B cell (primary cell): ENCODE measurements around the gene APOLD1. TPM values are rescaled to one million over a fixed set of nuclear protein-coding genes. Genes with fewer than 3 reads are reported as not detected.
A peak's percentile ranks its signal among the peaks of the same experiment; 100 is the strongest.

Experiments used
- ATAC-seq: fragments of 200-7000 bp; cut with Tn5 transposase; one replicate; pipeline ENCODE4 v1.10.0; 2021; ENCODE audit warnings: low read depth, mild to moderate bottlenecking, moderate number of reproducible peaks, moderate library complexity
- CTCF ChIA-PET: fragments of 350-600 bp; sonication (Branson Sonifier 250); formaldehyde crosslinking; loops from one replicate; lab custom pipeline; 2021; ENCODE audit warnings: antibody characterized with exemption, inconsistent platforms; lab: Charles Lee
- POLR2A ChIA-PET: fragments of 350-600 bp; sonication (Branson Sonifier 250); formaldehyde crosslinking; loops from one replicate; lab custom pipeline; 2021; ENCODE audit warnings: antibody characterized with exemption; lab: Charles Lee
- DNase-seq: peaks from one replicate; pipeline ENCODE4 v3.0.0; 2013
- H2AFZ ChIP-seq: 2 replicates; pipeline ENCODE4 v1.6.1; 2012; ENCODE audit warnings: mild to moderate bottlenecking, low read depth, low read length; ENCODE audit not compliant: insufficient read depth, poor library complexity, severe bottlenecking
- H3K27ac ChIP-seq, 2 donors: 1 replicate in 1 of 2; 2 replicates in 1 of 2; pipeline ENCODE4 v1.5.1; 2012 to 2013; ENCODE audit warnings: low read length in 2 of 2, mild to moderate bottlenecking in 2 of 2, moderate library complexity in 1 of 2
- H3K27me3 ChIP-seq, 4 experiments: fragments of 200-600 bp in 1 of 4; sonication (generic) in 1 of 4; replicated peaks in 1 of 4; 1 replicate in 2 of 4; 2 replicates in 2 of 4; pipeline versions ENCODE4 v1.6.1 to v1.7.0; 2013 to 2016; ENCODE audit warnings: low read length in 3 of 4, mild to moderate bottlenecking in 2 of 4, mixed read lengths in 1 of 4, moderate library complexity in 1 of 4; ENCODE audit not compliant: insufficient read depth in 4 of 4, control insufficient read depth in 3 of 4; ENCODE audit errors: control extremely low read depth in 1 of 4
- H3K36me3 ChIP-seq, 2 experiments: replicated peaks in 1 of 2; 1 replicate in 1 of 2; 2 replicates in 1 of 2; pipeline versions ENCODE4 v1.6.1 to v1.7.1; 2013; ENCODE audit warnings: low read length in 1 of 2; ENCODE audit not compliant: insufficient read depth in 2 of 2, control insufficient read depth in 1 of 2; ENCODE audit errors: control extremely low read depth in 1 of 2, extremely low read depth in 1 of 2
- H3K4me1 ChIP-seq, 2 donors: fragments of 200-600 bp in 1 of 2; sonication (generic) in 1 of 2; 1 replicate in 1 of 2; 2 replicates in 1 of 2; pipeline versions ENCODE4 v1.5.1 to v1.6.1; 2013 to 2017; ENCODE audit warnings: low read length in 2 of 2; ENCODE audit not compliant: control insufficient read depth in 2 of 2, insufficient read depth in 2 of 2
- H3K4me2 ChIP-seq: replicated peaks from 2 replicates; pipeline ENCODE3; 2012; ENCODE audit warnings: mild to moderate bottlenecking, low read depth, low read length; ENCODE audit not compliant: poor library complexity, severe bottlenecking
- H3K4me3 ChIP-seq, 5 experiments: fragments of 200-600 bp in 1 of 5; sonication (generic) in 1 of 5; 1 replicate in 3 of 5; 2 replicates in 2 of 5; pipeline versions ENCODE4 v1.5.1 to v1.7.0; 2011 to 2016; ENCODE audit warnings: low read length in 4 of 5, mild to moderate bottlenecking in 4 of 5, low read depth in 2 of 5, control low read depth in 1 of 5, moderate library complexity in 1 of 5; ENCODE audit not compliant: insufficient read depth in 1 of 5; ENCODE audit errors: control extremely low read depth in 1 of 5, extremely low read depth in 1 of 5
- H3K79me2 ChIP-seq: fragments of 200-600 bp; sonication (generic); one replicate; pipeline ENCODE4 v1.6.0; 2016; ENCODE audit warnings: low read length; ENCODE audit not compliant: control insufficient read depth, insufficient read depth
- H3K9ac ChIP-seq: fragments of 200-600 bp; sonication (generic); 2 replicates; pipeline ENCODE4 v1.6.1; 2017; ENCODE audit warnings: mild to moderate bottlenecking, low read length, moderate library complexity
- H3K9me3 ChIP-seq, 3 donors: one replicate each; pipeline versions ENCODE4 v1.6.1 to v1.7.1; 2013; ENCODE audit warnings: low read length in 2 of 3; ENCODE audit not compliant: control insufficient read depth in 2 of 3, insufficient read depth in 1 of 3; ENCODE audit errors: control extremely low read depth in 1 of 3
- H4K20me1 ChIP-seq: 2 replicates; pipeline ENCODE4 v1.6.0; 2012; ENCODE audit warnings: mild to moderate bottlenecking, low read length; ENCODE audit not compliant: insufficient read depth, control insufficient read depth, poor library complexity, severe bottlenecking
- H3K27ac Mint-ChIP-seq: one replicate; pipeline ENCODE4 v1.8.0; 2021; ENCODE audit warnings: mixed read lengths
- H3K27me3 Mint-ChIP-seq: one replicate; pipeline ENCODE4 v1.8.0; 2021; ENCODE audit warnings: mixed read lengths
- H3K4me1 Mint-ChIP-seq: one replicate; pipeline ENCODE4 v1.8.0; 2021; ENCODE audit warnings: mixed read lengths
- H3K4me3 Mint-ChIP-seq: one replicate; pipeline ENCODE4 v1.8.0; 2021; ENCODE audit warnings: mixed read lengths
- H3K9me3 Mint-ChIP-seq: one replicate; pipeline ENCODE4 v1.8.0; 2022; ENCODE audit warnings: mixed read lengths; ENCODE audit not compliant: insufficient read depth
- CTCF ChIP-seq: fragments of 200-600 bp; IDR thresholded peaks from one replicate; pipeline ENCODE4 v1.8.0; 2022; ENCODE audit warnings: antibody characterized with exemption, mild to moderate bottlenecking
- EZH2 ChIP-seq: IDR thresholded peaks from 2 replicates; pipeline ENCODE4 v1.6.1; 2012; ENCODE audit warnings: borderline replicate concordance, low read depth, mild to moderate bottlenecking, moderate library complexity, low read length; ENCODE audit not compliant: insufficient read depth, poor library complexity, severe bottlenecking
- WGBS: methylation state at CpG from one replicate; pipeline ENCODE4 v1.1.5; 2013; ENCODE audit warnings: missing lambda C conversion rate; ENCODE audit not compliant: insufficient coverage; 5-methylcytosine and 5-hydroxymethylcytosine counted together
- intact Hi-C: fragments of 100-400 bp; cut with micrococcal nuclease; formaldehyde crosslinking; loops from one replicate; pipeline ENCODE4 v1.10.0; 2022
- polyA plus RNA-seq: library from polyadenylated mRNA; depleted of rRNA; stranded (reverse); fragments of >200 nt; gene quantifications from 2 replicates; pipeline ENCODE4 v1.2.3, GENCODE V29; 2012
- total RNA-seq, 2 donors: library from RNA; stranded (reverse); fragments of 120-200 nt in 1 of 2; gene quantifications; 1 replicate in 1 of 2; 2 replicates in 1 of 2; pipeline versions ENCODE4 v1.2.3 to v1.2.4, GENCODE V29; 2013 to 2022

The APOLD1 gene
- total and polyA plus RNA-seq, 2 donors (not counting 1 experiment from before 2014, with no cell fraction given) = 1.5 to 4.7 TPM

- no peak overlapping the region for H3K9ac ChIP-seq
- TF ChIP-seq CTCF = no peak
- no peak for TF ChIP-seq EZH2
- peaks cover 69% of the 10 kb centered on the region for H3K79me2 ChIP-seq
- H3K4me2 ChIP-seq = no peak overlapping the region
- peaks cover 15 to 24% of the 10 kb centered on the region in 2 donors for H3K4me1 ChIP-seq
- DNase-seq (no peak), ATAC-seq (no peak)
- H2AFZ ChIP-seq = no peak overlapping the region
- ChIA-PET CTCF (interaction anchor here (10.5 kb wide), 1 partner anchor 29 kb away, joined by 189 read pairs; no protein-coding TSS in a partner anchor), POLR2A (no interaction called here)
- H3K9me3 ChIP-seq = no peaks in the 10 kb centered on the region
- Mint-ChIP-seq H3K27ac (no peak overlapping the region), H3K27me3 (no peaks in the 10 kb centered on the region), H3K9me3 (no peaks in the 10 kb centered on the region), H3K4me3 (no peak overlapping the region), H3K4me1 (peaks cover 65% of the 10 kb centered on the region)
- intact Hi-C loops = no loop called here
- H3K27me3 ChIP-seq = no peaks in the 10 kb centered on the region
- peaks cover 0 to 56% of the 10 kb centered on the region in 2 experiments for H3K36me3 ChIP-seq
- no peak overlapping the region for H3K27ac ChIP-seq
- H4K20me1 ChIP-seq = peaks cover 34% of the 10 kb centered on the region
- WGBS = 93% methylated on average over 3 of the region's 7 CpGs
- no peak overlapping the region for H3K4me3 ChIP-seq
Observed at GRCh38 chr12:12817616-12818015, 32.2 kb downstream of the APOLD1 start.

GRCh38 chr12:12818701-12819100, 33.2 kb downstream of the APOLD1 start:
- peak overlapping the region; percentile 34 for H3K27ac Mint-ChIP-seq
- no peak overlapping the region for H2AFZ ChIP-seq
- H3K4me3 ChIP-seq = no peak overlapping the region
- no peak overlapping the region for H3K4me2 ChIP-seq
- H3K36me3 ChIP-seq = peaks cover 10 to 67% of the 10 kb centered on the region in 2 experiments
- H3K4me1 Mint-ChIP-seq = peaks cover 54% of the 10 kb centered on the region
- POLR2A ChIA-PET = interaction anchor here (0.6 kb wide), 1 partner anchor 1402 kb away, joined by 3 read pairs; no protein-coding TSS in a partner anchor
- H3K27ac ChIP-seq = no peak overlapping the region
- H3K4me1 ChIP-seq = peaks cover 14 to 16% of the 10 kb centered on the region in 2 donors
- peaks cover 63% of the 10 kb centered on the region for H3K79me2 ChIP-seq
- TF ChIP-seq CTCF (no peak), EZH2 (no peak)
- H3K27me3 ChIP-seq = no peaks in the 10 kb centered on the region
- no peaks in the 10 kb centered on the region for H3K27me3 Mint-ChIP-seq
- no peaks in the 10 kb centered on the region for H3K9me3 ChIP-seq
- H3K9me3 Mint-ChIP-seq = no peaks in the 10 kb centered on the region
- H4K20me1 ChIP-seq = peaks cover 34% of the 10 kb centered on the region
- ATAC-seq (no peak), DNase-seq (no peak)
- H3K9ac ChIP-seq = no peak overlapping the region
- CTCF ChIA-PET = interaction anchor here (0.7 to 10.5 kb wide), 4 partner anchors 30 to 282 kb away, joined by 3 to 189 read pairs (median 6); no protein-coding TSS in a partner anchor
- no peak overlapping the region for H3K4me3 Mint-ChIP-seq
- no CpG with 5 or more reads among the region's 4 CpGs for WGBS
- intact Hi-C loops = no loop called here
